Mucosa of gallbladder (tissue), 1 donor: ENCODE data around the gene ID2. TPM values are rescaled to one million over a fixed set of nuclear protein-coding genes. Genes with fewer than 3 reads are reported as not detected.

Experiments used
- DNase-seq: peaks from one replicate; pipeline ENCODE4 v3.0.0-alpha.2; 2020; ENCODE audit warnings: low spot score
- total RNA-seq: library from RNA; stranded (reverse); gene quantifications from one replicate; pipeline ENCODE4 v1.2.1, GENCODE V29; 2021
- donor health status: DM: no; HTN: no; CAD: no.

Gene ID2
- total RNA-seq, 1 donor from 2014 or later: 208 TPM

- peak; percentile 38 for DNase-seq
Measured at GRCh38 chr2:8729939-8730338, 48.1 kb downstream of the ID2 start.

DNA sequence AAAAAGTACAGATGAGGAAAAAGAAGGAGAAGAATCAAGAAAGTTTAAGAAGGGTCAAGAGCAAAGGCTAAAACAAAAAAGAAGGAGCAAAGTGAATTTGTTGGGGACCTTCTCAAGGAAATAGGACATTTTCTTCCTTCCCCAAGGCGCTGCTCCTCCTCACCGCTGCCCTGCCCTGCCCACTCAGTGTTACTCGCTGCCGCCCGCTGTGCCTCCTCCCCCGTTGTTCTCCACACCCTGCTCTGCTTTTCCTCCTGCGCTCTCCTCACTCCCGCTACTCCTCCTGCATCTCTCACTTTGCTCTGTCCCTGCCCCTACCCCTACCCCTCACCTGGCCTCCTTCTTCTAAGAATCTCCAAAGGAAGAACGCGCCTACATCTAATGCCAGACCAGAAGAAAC lies 50.7 kb downstream of the ID2 start:
- no peak for DNase-seq

Other genes with a start within 250 kb of the ID2 start
- gene KIDINS220, start 155.6 kb downstream of the ID2 start, total RNA-seq: 50.6 TPM